Colonic mucosa (tissue), 4 donors: ENCODE results near the gene B9D1. TPM values are rescaled to one million over a fixed set of nuclear protein-coding genes. Genes with fewer than 3 reads are reported as not detected.

Experiments
- DNase-seq: peaks from one replicate; pipeline ENCODE4 v3.0.0-alpha.2; 2020
- H3K27ac ChIP-seq: fragments of 200-600 bp; one replicate; pipeline ENCODE4 v1.8.0; 2021
- H3K27me3 ChIP-seq: fragments of 200-600 bp; one replicate; pipeline ENCODE4 v1.8.0; 2021
- H3K36me3 ChIP-seq: fragments of 200-600 bp; one replicate; pipeline ENCODE4 v1.8.0; 2021
- H3K4me1 ChIP-seq: fragments of 200-600 bp; one replicate; pipeline ENCODE4 v1.8.0; 2021; ENCODE audit warnings: mild to moderate bottlenecking
- H3K4me3 ChIP-seq: fragments of 200-600 bp; one replicate; pipeline ENCODE4 v1.8.0; 2021
- H3K9ac ChIP-seq, 2 donors: one replicate each; pipeline ENCODE4 v1.7.0; 2013; ENCODE audit warnings: control low read depth in 2 of 2, low read depth in 2 of 2, low read length in 2 of 2
- H3K9me3 ChIP-seq: fragments of 200-600 bp; one replicate; pipeline ENCODE4 v1.8.0; 2021
- CTCF ChIP-seq: fragments of 200-600 bp; IDR thresholded peaks from one replicate; pipeline ENCODE4 v1.8.0; 2022; ENCODE audit warnings: antibody characterized with exemption, mild to moderate bottlenecking
- intact Hi-C: fragments of 100-400 bp; cut with DNase I; formaldehyde crosslinking; loops from one replicate; pipeline ENCODE4 v1.14.1; 2022
- total RNA-seq, 2 donors: library from RNA; stranded (reverse); fragmentation: NEBNext Ultra II Directional in 1 of 2; extraction: Animal tissue kit (Norgen Biotek cat#: 25700) in 1 of 2; gene quantifications; one replicate each; pipeline ENCODE4 v1.2.1, GENCODE V29; 2021
- donor health status: healthy.
- donor health status: DM: no; HTN: no; CAD: no.
- donor health status: DM: no; HTN: no; CAD: no.

The B9D1 gene
- total RNA-seq, 2 donors from 2014 or later, result 5.6 to 11.9 TPM

- Histone ChIP-seq H3K27ac (no peak overlapping the region), H3K9me3 (no peaks in the 10 kb centered on the region), H3K4me3 (no peak overlapping the region), H3K4me1 (no peaks in the 10 kb centered on the region), H3K9ac (no peak overlapping the region), H3K27me3 (no peaks in the 10 kb centered on the region), H3K36me3 (no peaks in the 10 kb centered on the region)
- intact Hi-C loops, result no loop called here
- no peak for DNase-seq
- no peak for TF ChIP-seq CTCF
Observed at GRCh38 chr17:19329136-19329535, 33.4 kb downstream of the B9D1 start.

DNA sequence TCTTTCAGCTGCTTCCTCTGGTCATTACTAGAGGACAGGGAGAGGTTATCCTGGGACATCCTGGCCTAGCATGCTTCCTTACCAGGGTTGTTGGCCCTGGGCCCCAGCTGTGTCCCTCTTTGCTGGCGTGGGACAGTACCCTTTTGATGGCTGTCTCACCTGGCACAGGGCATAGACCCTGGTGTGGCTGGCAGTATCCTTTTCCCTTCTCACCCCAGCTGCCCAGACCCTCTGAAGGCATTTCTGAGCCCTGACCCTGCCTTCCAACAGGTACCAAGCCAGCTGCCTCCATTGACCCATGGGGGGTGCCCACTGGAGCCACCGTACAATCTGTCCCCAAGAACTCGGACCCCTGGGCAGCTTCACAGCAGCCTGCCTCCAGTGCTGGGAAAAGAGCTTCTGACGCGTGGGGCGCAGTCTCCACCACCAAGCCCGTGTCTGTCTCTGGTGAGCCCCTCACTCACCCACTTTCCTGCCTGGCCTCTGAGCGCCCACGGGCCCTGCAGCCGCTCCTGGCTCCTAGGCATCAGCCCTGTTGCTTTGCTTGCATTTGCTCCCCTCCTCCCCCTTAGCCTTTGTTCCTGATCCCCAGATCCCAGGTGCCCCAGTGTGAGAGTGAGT is 34.0 kb downstream of the B9D1 start:
- no peaks in the 10 kb centered on the region for H3K27me3 ChIP-seq
- no peak overlapping the region for H3K4me3 ChIP-seq
- no peak overlapping the region for H3K9ac ChIP-seq
- intact Hi-C loops, result no loop called here
- DNase-seq, result no peak
- no peaks in the 10 kb centered on the region for H3K36me3 ChIP-seq
- H3K4me1 ChIP-seq, result no peaks in the 10 kb centered on the region
- H3K27ac ChIP-seq, result no peak overlapping the region
- H3K9me3 ChIP-seq, result no peaks in the 10 kb centered on the region
- no peak for TF ChIP-seq CTCF

- no peak overlapping the region for H3K9ac ChIP-seq
- no peaks in the 10 kb centered on the region for H3K27me3 ChIP-seq
- DNase-seq, result no peak
- H3K27ac ChIP-seq, result no peak overlapping the region
- H3K36me3 ChIP-seq, result no peaks in the 10 kb centered on the region
- H3K4me3 ChIP-seq, result no peak overlapping the region
- intact Hi-C loops, result no loop called here
- TF ChIP-seq CTCF, result no peak
- H3K9me3 ChIP-seq, result no peaks in the 10 kb centered on the region
- H3K4me1 ChIP-seq, result no peaks in the 10 kb centered on the region
Observed at GRCh38 chr17:19327031-19327783, 35.3 kb downstream of the B9D1 start.

DNA sequence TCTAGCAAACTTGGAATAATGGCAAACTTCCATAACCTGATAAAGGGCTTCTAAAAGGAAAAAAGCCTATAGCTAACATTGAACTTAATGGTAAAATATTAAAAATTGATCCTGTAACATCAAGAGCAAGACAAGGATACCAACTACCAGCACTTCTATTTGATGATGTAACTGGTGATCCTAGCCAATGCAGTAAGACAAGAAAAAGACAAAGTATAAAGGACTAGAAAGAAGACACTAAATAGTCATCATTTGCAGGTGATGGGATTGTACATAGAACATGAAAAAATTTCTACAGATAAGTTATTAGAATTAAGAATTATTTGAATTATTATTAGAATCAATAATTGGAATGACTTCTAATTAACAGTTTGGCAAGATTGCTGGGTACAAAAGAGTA is 37.0 kb downstream of the B9D1 start:
- no peaks in the 10 kb centered on the region for H3K27me3 ChIP-seq
- no peaks in the 10 kb centered on the region for H3K36me3 ChIP-seq
- no peak for TF ChIP-seq CTCF

GRCh38 chr17:19322861-19323260 is 39.7 kb downstream of the B9D1 start:
- DNase-seq, result no peak
- intact Hi-C loops, result no loop called here
- Histone ChIP-seq H3K9ac (no peak overlapping the region), H3K27ac (no peak overlapping the region), H3K4me1 (no peaks in the 10 kb centered on the region), H3K9me3 (no peaks in the 10 kb centered on the region), H3K36me3 (no peaks in the 10 kb centered on the region), H3K27me3 (no peaks in the 10 kb centered on the region), H3K4me3 (no peak overlapping the region)
- TF ChIP-seq CTCF, result no peak

More for the DNA sequence above, 37.0 kb downstream of the B9D1 start:
- Histone ChIP-seq H3K4me3 (no peak overlapping the region), H3K27ac (no peak overlapping the region), H3K4me1 (no peaks in the 10 kb centered on the region), H3K9me3 (no peaks in the 10 kb centered on the region), H3K9ac (no peak overlapping the region)
- DNase-seq, result no peak
- intact Hi-C loops, result no loop called here
